CD4-positive, alpha-beta T cell treated with Interleukin-21 for 1 hour (primary cell): ENCODE data around the gene TRABD2A.
A peak's percentile ranks its signal among the peaks of the same experiment; 100 is the strongest.
"Not testable (repeated sequence)": the region's sequence is repeated elsewhere in the genome, so short reads cannot be mapped to it uniquely, and the experiment has no call there.

Experiments
- DNase-seq: peaks from one replicate; pipeline ENCODE4 v3.0.0-alpha.2; 2020

TRABD2A gene

GRCh38 chr2:84880645-84881521 lies at the start of gene TRABD2A:
TSS of gene TRABD2A (minus strand) at chr2:84881084. CDS start at chr2:84881039, 45 bp downstream.
- DNase-seq, result peak; percentile 71

GRCh38 chr2:84927275-84927627 lies 46.4 kb upstream of the TRABD2A start:
- no peak for DNase-seq

GRCh38 chr2:84925724-84926376 lies 45.0 kb upstream of the TRABD2A start:
- peak; percentile 97 for DNase-seq

GRCh38 chr2:84925336-84925723 lies 44.4 kb upstream of the TRABD2A start:
- DNase-seq, result no peak

- DNase-seq, result peak; percentile 83
Observed at GRCh38 chr2:84924173-84925106, 43.6 kb upstream of the TRABD2A start.

GRCh38 chr2:84923009-84923408 lies 42.1 kb upstream of the TRABD2A start:
- DNase-seq, result no peak

- DNase-seq, result peak; percentile 34
Observed at GRCh38 chr2:84919885-84920580, 39.1 kb upstream of the TRABD2A start.

- DNase-seq, result no peak
Observed at GRCh38 chr2:84918430-84918829, 37.5 kb upstream of the TRABD2A start.

- not testable (repeated sequence) for DNase-seq
Observed at GRCh38 chr2:84917821-84918220, 36.9 kb upstream of the TRABD2A start.

GRCh38 chr2:84915675-84916074 lies 34.8 kb upstream of the TRABD2A start:
- not testable (repeated sequence) for DNase-seq

- DNase-seq, result no peak
Observed at GRCh38 chr2:84914334-84914733, 33.5 kb upstream of the TRABD2A start.

GRCh38 chr2:84912984-84913383 lies 32.1 kb upstream of the TRABD2A start:
- no peak for DNase-seq

GRCh38 chr2:84911135-84911678 lies 30.3 kb upstream of the TRABD2A start:
- no peak for DNase-seq

- DNase-seq, result peak; percentile 82
Observed at GRCh38 chr2:84908948-84909713, 28.2 kb upstream of the TRABD2A start.

GRCh38 chr2:84906900-84907714 lies 26.2 kb upstream of the TRABD2A start:
- DNase-seq, result peak; percentile 74

- DNase-seq, result peak; percentile 54
Observed at GRCh38 chr2:84906108-84906899, 25.4 kb upstream of the TRABD2A start.

GRCh38 chr2:84905181-84906107 lies 24.6 kb upstream of the TRABD2A start, which contains the start of gene TMSB10:
TSS of gene TMSB10 (plus strand) at chr2:84905656.
- DNase-seq, result peak; percentile 92

GRCh38 chr2:84904717-84905174 lies 23.9 kb upstream of the TRABD2A start:
- DNase-seq, result peak; percentile 41
